Skeletal muscle tissue (tissue), 4 donors: ENCODE data around the gene PFN3. TPM values are rescaled to one million over a fixed set of nuclear protein-coding genes. Genes with fewer than 3 reads are reported as not detected.
A peak's percentile ranks its signal among the peaks of the same experiment; 100 is the strongest.

Experiments used
- H3K27ac ChIP-seq: one replicate; pipeline ENCODE4 v1.7.0; 2013; ENCODE audit warnings: mild to moderate bottlenecking, low read depth, low read length, inconsistent platforms
- H3K27me3 ChIP-seq, 3 donors: one replicate each; pipeline ENCODE4 v1.7.0; 2013; ENCODE audit warnings: low read length in 3 of 3; ENCODE audit not compliant: control insufficient read depth in 3 of 3, insufficient read depth in 3 of 3
- H3K36me3 ChIP-seq, 3 donors: one replicate each; pipeline ENCODE4 v1.7.0; 2013; ENCODE audit warnings: low read length in 3 of 3; ENCODE audit not compliant: control insufficient read depth in 3 of 3, insufficient read depth in 3 of 3
- H3K4me1 ChIP-seq, 3 donors: one replicate each; pipeline ENCODE4 v1.7.0; 2013; ENCODE audit warnings: low read length in 3 of 3, mild to moderate bottlenecking in 3 of 3; ENCODE audit not compliant: control insufficient read depth in 3 of 3, insufficient read depth in 3 of 3
- H3K4me3 ChIP-seq, 3 donors: one replicate each; pipeline ENCODE4 v1.7.0; 2013; ENCODE audit warnings: low read length in 3 of 3
- H3K9ac ChIP-seq, 3 donors: one replicate each; pipeline ENCODE4 v1.7.0; 2013; ENCODE audit warnings: low read length in 3 of 3, mild to moderate bottlenecking in 3 of 3, moderate library complexity in 2 of 3, low read depth in 1 of 3
- H3K9me3 ChIP-seq, 3 donors: one replicate each; pipeline ENCODE4 v1.7.0; 2013; ENCODE audit warnings: low read length in 3 of 3; ENCODE audit not compliant: control insufficient read depth in 3 of 3
- total RNA-seq: library from RNA; depleted of rRNA; stranded (reverse); fragments of >200 nt; gene quantifications from one replicate; pipeline ENCODE4 v1.2.3, GENCODE V29; 2014
- donor health status: Osteomylitis.

PFN3 gene, protein sequence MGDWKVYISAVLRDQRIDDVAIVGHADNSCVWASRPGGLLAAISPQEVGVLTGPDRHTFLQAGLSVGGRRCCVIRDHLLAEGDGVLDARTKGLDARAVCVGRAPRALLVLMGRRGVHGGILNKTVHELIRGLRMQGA
- total RNA-seq, result not detected

DNA sequence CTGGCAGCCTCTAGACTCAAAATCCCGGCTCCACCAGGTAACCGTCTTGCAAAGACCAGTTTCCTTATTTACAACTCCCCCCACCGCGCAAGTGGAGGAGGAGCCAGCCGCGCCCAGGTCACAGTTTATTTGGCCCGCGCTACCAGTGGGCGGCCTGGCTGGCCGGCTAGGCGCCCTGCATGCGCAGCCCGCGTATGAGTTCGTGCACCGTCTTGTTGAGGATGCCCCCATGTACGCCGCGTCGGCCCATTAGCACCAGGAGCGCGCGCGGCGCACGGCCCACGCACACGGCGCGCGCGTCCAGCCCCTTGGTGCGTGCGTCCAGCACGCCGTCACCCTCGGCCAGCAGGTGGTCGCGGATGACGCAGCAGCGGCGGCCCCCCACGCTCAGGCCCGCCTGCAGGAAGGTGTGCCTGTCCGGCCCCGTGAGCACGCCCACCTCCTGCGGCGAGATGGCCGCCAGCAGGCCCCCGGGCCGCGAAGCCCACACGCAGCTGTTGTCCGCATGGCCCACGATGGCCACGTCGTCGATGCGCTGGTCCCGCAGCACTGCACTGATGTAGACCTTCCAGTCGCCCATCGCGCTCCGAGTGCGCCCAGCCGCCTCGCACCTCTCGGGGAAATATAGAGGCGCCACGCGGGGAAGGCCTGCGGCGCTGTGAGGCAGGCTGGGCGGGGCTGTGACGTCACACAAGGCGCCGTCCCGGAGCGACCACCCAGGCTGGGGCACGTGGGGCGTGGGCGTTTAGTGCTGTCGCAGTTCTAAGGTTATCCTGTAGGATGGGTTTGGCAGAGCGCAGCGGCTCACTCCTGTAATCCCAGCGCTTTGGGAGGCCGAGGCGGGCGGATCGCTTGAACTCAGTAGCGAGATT is at the start of gene PFN3:
TSS of gene PFN3 (minus strand) at position 665 of the 872 bp plus-strand sequence. CDS start at position 580, 85 bp downstream.
- Histone ChIP-seq H3K4me3 (no peak within 1 kb of the TSS), H3K4me1 (peaks cover 27 to 38% (median 31%) of the 10 kb centered on the region in 3 donors), H3K9ac (no peak within 1 kb of the TSS), H3K27ac (no peak within 1 kb of the TSS), H3K9me3 (no peaks in the 10 kb centered on the region), H3K27me3 (peaks cover 71 to 86% (median 72%) of the 10 kb centered on the region in 3 donors), H3K36me3 (no peaks in the 10 kb centered on the region)

- H3K36me3 ChIP-seq, result no peaks in the 10 kb centered on the region
- H3K27ac ChIP-seq, result no peak overlapping the region
- no peaks in the 10 kb centered on the region for H3K9me3 ChIP-seq
- H3K27me3 ChIP-seq, result peaks cover 4 to 48% (median 43%) of the 10 kb centered on the region in 3 donors
- H3K4me3 ChIP-seq, result no peak overlapping the region
- H3K4me1 ChIP-seq, result peaks cover 22 to 30% (median 25%) of the 10 kb centered on the region in 3 donors
- no peak overlapping the region for H3K9ac ChIP-seq
These were observed 48.9 kb upstream of the PFN3 start for GRCh38 chr5:177449140-177450061.

GRCh38 chr5:177448244-177448950 is 47.9 kb upstream of the PFN3 start:
- no peak overlapping the region for H3K4me3 ChIP-seq
- no peaks in the 10 kb centered on the region for H3K36me3 ChIP-seq
- H3K9ac ChIP-seq, result no peak overlapping the region
- peaks cover 14 to 23% (median 18%) of the 10 kb centered on the region in 3 donors for H3K4me1 ChIP-seq
- no peaks in the 10 kb centered on the region for H3K9me3 ChIP-seq
- H3K27ac ChIP-seq, result no peak overlapping the region
- H3K27me3 ChIP-seq, result peaks cover 4 to 43% (median 42%) of the 10 kb centered on the region in 3 donors

- H3K36me3 ChIP-seq, result no peaks in the 10 kb centered on the region
- H3K9me3 ChIP-seq, result no peaks in the 10 kb centered on the region
- H3K4me3 ChIP-seq, result peak overlapping the region in 1 of 3 donors; percentile 41
- H3K27me3 ChIP-seq, result peaks cover 4 to 40% (median 36%) of the 10 kb centered on the region in 3 donors
- no peak overlapping the region for H3K27ac ChIP-seq
- H3K4me1 ChIP-seq, result peaks cover 14 to 23% (median 16%) of the 10 kb centered on the region in 3 donors
- peak overlapping the region in 1 of 3 donors; percentile 68 for H3K9ac ChIP-seq
These were observed 47.3 kb upstream of the PFN3 start for GRCh38 chr5:177447611-177448243.

GRCh38 chr5:177447066-177447610 is 46.7 kb upstream of the PFN3 start:
- H3K36me3 ChIP-seq, result peaks cover 0 to under 1% (median 0%) of the 10 kb centered on the region in 3 donors
- H3K9me3 ChIP-seq, result no peaks in the 10 kb centered on the region
- H3K4me3 ChIP-seq, result peak overlapping the region in 2 of 3 donors; percentile 71 to 78
- peak overlapping the region in 1 of 3 donors; percentile 79 for H3K9ac ChIP-seq
- peaks cover 14 to 23% (median 16%) of the 10 kb centered on the region in 3 donors for H3K4me1 ChIP-seq
- peaks cover 4 to 34% (median 31%) of the 10 kb centered on the region in 3 donors for H3K27me3 ChIP-seq
- H3K27ac ChIP-seq, result no peak overlapping the region

DNA sequence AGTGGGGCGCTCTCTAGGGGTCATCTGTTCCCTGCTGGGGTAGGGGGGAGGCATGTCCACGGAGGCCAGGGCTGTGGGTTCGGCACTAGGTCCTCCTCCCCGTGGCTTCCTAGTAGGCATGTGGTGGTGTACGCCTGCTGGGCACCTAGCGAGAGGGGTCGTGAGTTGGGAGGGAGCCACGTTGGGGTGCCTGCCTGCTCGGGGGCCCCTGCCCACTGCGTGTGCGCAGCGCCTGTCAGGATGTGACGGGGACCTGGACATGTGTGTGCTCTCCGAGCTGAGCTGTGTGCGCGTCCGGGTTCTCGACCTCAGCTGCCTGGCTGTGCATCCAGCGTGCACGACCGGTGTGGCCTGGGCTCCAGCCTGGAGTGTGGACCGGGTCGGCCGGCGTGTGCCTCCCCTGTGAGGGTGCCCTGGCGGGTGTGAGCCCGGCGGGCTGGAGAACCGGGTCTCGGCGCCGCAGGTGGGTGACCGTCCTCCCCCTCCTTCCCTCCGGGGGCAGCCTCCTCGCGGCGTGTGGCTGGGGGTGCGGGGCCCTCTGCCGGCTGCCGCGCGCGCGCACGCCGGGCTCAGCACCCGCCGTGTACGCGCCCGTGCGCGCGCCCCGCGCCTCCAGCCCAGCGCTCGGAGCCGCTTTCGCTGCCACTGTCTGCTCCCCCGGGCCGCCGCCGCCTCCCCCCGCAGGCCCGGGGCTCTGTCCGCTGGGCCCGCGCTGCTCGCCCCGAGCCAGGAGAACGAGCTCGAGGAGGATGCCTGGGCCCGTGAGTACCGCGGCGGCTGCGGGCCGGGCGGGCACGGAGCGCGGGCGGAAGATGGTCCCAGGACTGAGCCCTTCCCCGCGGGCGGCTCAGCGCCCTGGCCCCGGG is 46.0 kb upstream of the PFN3 start, which contains the start of gene PRR7:
TSS of gene PRR7 (plus strand) at position 615 of the 866 bp plus-strand sequence. CDS start 8,254 bp downstream, outside the sequence.
- peaks cover 4 to 29% (median 26%) of the 10 kb centered on the region in 3 donors for H3K27me3 ChIP-seq
- H3K9me3 ChIP-seq, result no peaks in the 10 kb centered on the region
- peaks cover 14 to 23% (median 16%) of the 10 kb centered on the region in 3 donors for H3K4me1 ChIP-seq
- peak within 1 kb of the TSS; percentile 65 to 78 (median 71) for H3K4me3 ChIP-seq
- H3K27ac ChIP-seq, result no peak within 1 kb of the TSS
- H3K9ac ChIP-seq, result peak within 1 kb of the TSS; percentile 53 to 79 (median 68)
- H3K36me3 ChIP-seq, result peaks cover 0 to 2% (median 0%) of the 10 kb centered on the region in 3 donors

DNA sequence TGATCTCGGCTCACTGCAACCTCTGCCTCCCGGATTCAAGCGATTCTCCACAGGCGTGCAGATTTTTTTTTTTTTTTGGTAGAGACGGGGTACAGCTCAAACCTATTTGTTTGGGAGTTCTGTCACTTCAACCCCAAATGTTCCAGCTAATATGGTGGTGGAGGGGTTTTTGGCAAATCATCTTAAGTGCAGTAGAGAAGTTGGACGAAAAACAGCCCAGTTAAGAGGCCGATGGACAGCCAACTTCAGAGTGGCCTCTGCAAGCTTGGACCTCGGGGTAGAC is 45.4 kb upstream of the PFN3 start:
- Histone ChIP-seq H3K27me3 (peaks cover 4 to 26% (median 22%) of the 10 kb centered on the region in 3 donors), H3K4me1 (peaks cover 14 to 23% (median 16%) of the 10 kb centered on the region in 3 donors), H3K27ac (no peak overlapping the region), H3K9me3 (no peaks in the 10 kb centered on the region), H3K4me3 (peak overlapping the region; percentile 65 to 78 (median 71)), H3K9ac (peak overlapping the region; percentile 53 to 79 (median 68)), H3K36me3 (peaks cover under 1 to 3% (median under 1%) of the 10 kb centered on the region in 3 donors)
